ENCODE results near the gene MCM6.

Gene MCM6

GRCh38 chr2:135843671-135844070 lies 32.6 kb downstream of the MCM6 start:
- H3K4me3 ChIP-seq (ENCODE audit: low read depth, low read length): no peak overlapping the region
- no peak for DNase-seq (ENCODE audit: low read depth, low spot score)
- TF ChIP-seq, protein P1, sequence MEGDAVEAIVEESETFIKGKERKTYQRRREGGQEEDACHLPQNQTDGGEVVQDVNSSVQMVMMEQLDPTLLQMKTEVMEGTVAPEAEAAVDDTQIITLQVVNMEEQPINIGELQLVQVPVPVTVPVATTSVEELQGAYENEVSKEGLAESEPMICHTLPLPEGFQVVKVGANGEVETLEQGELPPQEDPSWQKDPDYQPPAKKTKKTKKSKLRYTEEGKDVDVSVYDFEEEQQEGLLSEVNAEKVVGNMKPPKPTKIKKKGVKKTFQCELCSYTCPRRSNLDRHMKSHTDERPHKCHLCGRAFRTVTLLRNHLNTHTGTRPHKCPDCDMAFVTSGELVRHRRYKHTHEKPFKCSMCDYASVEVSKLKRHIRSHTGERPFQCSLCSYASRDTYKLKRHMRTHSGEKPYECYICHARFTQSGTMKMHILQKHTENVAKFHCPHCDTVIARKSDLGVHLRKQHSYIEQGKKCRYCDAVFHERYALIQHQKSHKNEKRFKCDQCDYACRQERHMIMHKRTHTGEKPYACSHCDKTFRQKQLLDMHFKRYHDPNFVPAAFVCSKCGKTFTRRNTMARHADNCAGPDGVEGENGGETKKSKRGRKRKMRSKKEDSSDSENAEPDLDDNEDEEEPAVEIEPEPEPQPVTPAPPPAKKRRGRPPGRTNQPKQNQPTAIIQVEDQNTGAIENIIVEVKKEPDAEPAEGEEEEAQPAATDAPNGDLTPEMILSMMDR (IDR thresholded peaks at IDR 0.05; ENCODE audit: insufficient read depth, low read length, missing control alignments): no peak
- ChIA-PET CTCF (interaction anchor here (2.3 kb wide), 1 partner anchor 46 kb away, joined by 11 read pairs; no protein-coding TSS in a partner anchor), POLR2A (no interaction called here)

DNA sequence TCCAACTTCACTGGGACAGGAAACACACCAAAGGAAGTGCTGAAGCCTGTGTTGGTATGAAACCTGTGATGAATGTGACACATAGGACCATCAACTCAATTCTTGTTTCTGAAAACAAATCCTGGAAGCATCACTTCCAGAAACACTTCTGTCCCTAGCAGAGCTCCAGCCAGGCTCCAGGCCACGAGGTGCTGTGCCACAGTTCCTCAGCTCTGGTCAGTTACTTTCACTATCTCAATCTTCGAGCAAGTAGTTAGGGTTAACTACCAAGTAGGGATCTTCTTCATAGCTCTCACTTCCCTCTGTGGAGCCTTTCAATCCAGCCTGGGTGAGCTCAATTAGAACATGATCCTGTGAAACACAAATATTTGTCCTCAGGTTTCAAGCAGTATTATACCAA lies 35.6 kb downstream of the MCM6 start:
- TF ChIP-seq, protein P1 (IDR thresholded peaks at IDR 0.05; ENCODE audit: insufficient read depth, low read length, missing control alignments): no peak
- POLR2A ChIA-PET: interaction anchor here (1.6 kb wide), 1 partner anchor 35 kb away, joined by 5 read pairs; the partner anchor contains the start of gene MCM6
- CTCF ChIA-PET: interaction anchor here (1.0 to 3.8 kb wide), 2 partner anchors 21 to 43 kb away, joined by 3 to 22 read pairs; no protein-coding TSS in a partner anchor
- no peak overlapping the region for H3K4me3 ChIP-seq (ENCODE audit: low read depth, low read length)
- DNase-seq (ENCODE audit: low read depth, low spot score): no peak

- ChIA-PET POLR2A (interaction anchor here (0.6 to 1.6 kb wide), 2 partner anchors 20 to 36 kb away, joined by 3 to 5 read pairs; partner anchors contain the start of gene MCM6), CTCF (interaction anchor here (0.8 to 3.8 kb wide), 4 partner anchors 28 to 74 kb away, joined by 3 to 22 read pairs (median 4); no protein-coding TSS in a partner anchor)
- TF ChIP-seq, protein P1 (IDR thresholded peaks at IDR 0.05; ENCODE audit: insufficient read depth, low read length, missing control alignments): no peak
- no peak overlapping the region for H3K4me3 ChIP-seq (ENCODE audit: low read depth, low read length)
- DNase-seq (ENCODE audit: low read depth, low spot score): peak; percentile 80
These were observed 36.5 kb downstream of the MCM6 start for GRCh38 chr2:135839713-135840112.

DNA sequence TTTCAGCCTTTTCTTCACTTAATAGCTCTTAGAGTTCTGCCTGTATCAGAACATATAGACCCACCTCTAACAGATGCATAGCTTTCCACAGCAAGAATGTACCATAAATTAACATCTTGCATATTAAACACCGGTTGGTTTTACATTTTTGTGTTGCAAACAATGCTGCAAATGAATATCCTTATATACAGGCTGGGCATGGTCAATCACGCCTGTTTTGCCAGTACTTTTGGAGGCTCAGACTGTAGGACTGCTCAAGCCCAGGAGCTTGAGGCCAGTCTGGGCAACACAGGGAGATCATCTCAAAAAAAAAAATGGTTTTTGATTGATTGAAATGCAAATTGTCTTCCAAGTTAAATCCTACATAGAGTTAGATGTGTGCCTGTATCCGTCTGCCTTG lies 37.7 kb downstream of the MCM6 start:
- H3K4me3 ChIP-seq (ENCODE audit: low read depth, low read length): no peak overlapping the region
- no peak for DNase-seq (ENCODE audit: low read depth, low spot score)
- ChIA-PET CTCF (interaction anchor here (1.6 to 3.8 kb wide), 2 partner anchors 19 to 41 kb away, joined by 3 to 22 read pairs; no protein-coding TSS in a partner anchor), POLR2A (no interaction called here)
- TF ChIP-seq, protein P1 (IDR thresholded peaks at IDR 0.05; ENCODE audit: insufficient read depth, low read length, missing control alignments): no peak

- no peak for DNase-seq (ENCODE audit: low read depth, low spot score)
- CTCF ChIA-PET: interaction anchor here (1.3 kb wide), 1 partner anchor 39 kb away, joined by 6 read pairs; no protein-coding TSS in a partner anchor
- H3K4me3 ChIP-seq (ENCODE audit: low read depth, low read length): no peak within 1 kb of the TSS
- TF ChIP-seq, protein P1 (IDR thresholded peaks at IDR 0.05; ENCODE audit: insufficient read depth, low read length, missing control alignments): no peak
- POLR2A ChIA-PET: no interaction called here
These were observed 39.5 kb downstream of the MCM6 start, which contains the start of gene LCT for GRCh38 chr2:135836596-135837270. TSS of gene LCT (minus strand) at chr2:135837184. CDS start at chr2:135837169, 15 bp downstream.

DNA sequence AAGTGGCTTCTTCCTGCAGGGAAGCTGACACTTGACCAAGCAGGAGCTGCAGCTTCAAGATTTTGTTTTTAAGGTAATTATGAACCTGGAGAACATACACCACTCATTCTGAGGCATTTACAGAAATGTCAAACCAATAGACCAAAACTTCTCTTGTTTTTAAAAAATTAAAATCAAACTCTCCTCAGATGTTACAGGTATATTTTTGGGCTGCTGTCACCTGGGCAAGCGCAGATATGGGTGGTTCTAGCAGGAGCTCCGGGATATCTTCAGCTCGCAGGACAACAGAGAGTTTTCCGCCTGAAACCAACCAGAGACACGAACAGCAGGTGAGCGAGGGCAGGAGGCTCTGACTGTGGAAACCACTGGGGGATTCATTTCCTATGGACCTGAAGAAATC lies 43.4 kb downstream of the MCM6 start:
- H3K4me3 ChIP-seq (ENCODE audit: low read depth, low read length): no peak overlapping the region
- POLR2A ChIA-PET: no interaction called here
- TF ChIP-seq, protein P1 (IDR thresholded peaks at IDR 0.05; ENCODE audit: insufficient read depth, low read length, missing control alignments): no peak
- no peak for DNase-seq (ENCODE audit: low read depth, low spot score)
- CTCF ChIA-PET: interaction anchor here (0.9 to 4.0 kb wide), 2 partner anchors 17 to 35 kb away, joined by 3 to 15 read pairs; no protein-coding TSS in a partner anchor

Data from AG04449 (cell line).